ENCODE data around the gene TNIK.

Gene TNIK

GRCh38 chr3:171090321-171090720 lies 369.9 kb downstream of the TNIK start:
- H3K4me2 ChIP-seq = no peak overlapping the region
- H3K27ac ChIP-seq = no peak overlapping the region
- H3K9ac ChIP-seq = no peak overlapping the region
- no peaks in the 10 kb centered on the region for H3K4me1 ChIP-seq (ENCODE audit: low read depth, poor library complexity, severe bottlenecking)
- no peak overlapping the region for H3K4me3 ChIP-seq (IDR thresholded peaks at IDR 0.05; ENCODE audit: insufficient read depth, low read depth, low read length)
- no peak overlapping the region for H2AFZ ChIP-seq (ENCODE audit: low read depth)
- no peaks in the 10 kb centered on the region for H3K27me3 ChIP-seq (ENCODE audit: insufficient read depth, low read depth)
- H3K79me2 ChIP-seq (ENCODE audit: insufficient read depth, low read depth) = no peaks in the 10 kb centered on the region
- TF ChIP-seq CTCF (conservative IDR thresholded peaks at IDR 0.05; ENCODE audit: low read depth, low read length) = no peak
- no peaks in the 10 kb centered on the region for H4K20me1 ChIP-seq (ENCODE audit: insufficient read depth)
- H3K36me3 ChIP-seq (ENCODE audit: insufficient read depth) = no peaks in the 10 kb centered on the region

- Histone ChIP-seq H3K79me2 (ENCODE audit: insufficient read depth, low read depth) (no peaks in the 10 kb centered on the region), H2AFZ (ENCODE audit: low read depth) (no peak overlapping the region), H3K4me2 (no peak overlapping the region), H3K36me3 (ENCODE audit: insufficient read depth) (no peaks in the 10 kb centered on the region), H3K4me3 (IDR thresholded peaks at IDR 0.05; ENCODE audit: insufficient read depth, low read depth, low read length) (no peak overlapping the region), H3K27me3 (ENCODE audit: insufficient read depth, low read depth) (no peaks in the 10 kb centered on the region), H4K20me1 (ENCODE audit: insufficient read depth) (no peaks in the 10 kb centered on the region), H3K27ac (no peak overlapping the region), H3K4me1 (ENCODE audit: low read depth, poor library complexity, severe bottlenecking) (no peaks in the 10 kb centered on the region), H3K9ac (no peak overlapping the region)
- no peak for TF ChIP-seq CTCF (conservative IDR thresholded peaks at IDR 0.05; ENCODE audit: low read depth, low read length)
Observed at GRCh38 chr3:171088964-171089754, 371.0 kb downstream of the TNIK start.

- no peaks in the 10 kb centered on the region for H3K27me3 ChIP-seq (ENCODE audit: insufficient read depth, low read depth)
- no peak overlapping the region for H3K27ac ChIP-seq
- H3K36me3 ChIP-seq (ENCODE audit: insufficient read depth) = no peaks in the 10 kb centered on the region
- no peak for TF ChIP-seq CTCF (conservative IDR thresholded peaks at IDR 0.05; ENCODE audit: low read depth, low read length)
- no peak overlapping the region for H3K4me3 ChIP-seq (IDR thresholded peaks at IDR 0.05; ENCODE audit: insufficient read depth, low read depth, low read length)
- no peak overlapping the region for H2AFZ ChIP-seq (ENCODE audit: low read depth)
- H3K79me2 ChIP-seq (ENCODE audit: insufficient read depth, low read depth) = no peaks in the 10 kb centered on the region
- H3K9ac ChIP-seq = no peak overlapping the region
- no peak overlapping the region for H3K4me2 ChIP-seq
- no peaks in the 10 kb centered on the region for H3K4me1 ChIP-seq (ENCODE audit: low read depth, poor library complexity, severe bottlenecking)
- H4K20me1 ChIP-seq (ENCODE audit: insufficient read depth) = no peaks in the 10 kb centered on the region
Observed at GRCh38 chr3:171088496-171088895, 371.7 kb downstream of the TNIK start.

- no peaks in the 10 kb centered on the region for H3K79me2 ChIP-seq (ENCODE audit: insufficient read depth, low read depth)
- no peak overlapping the region for H3K9ac ChIP-seq
- H3K27ac ChIP-seq = no peak overlapping the region
- H3K36me3 ChIP-seq (ENCODE audit: insufficient read depth) = no peaks in the 10 kb centered on the region
- H3K27me3 ChIP-seq (ENCODE audit: insufficient read depth, low read depth) = no peaks in the 10 kb centered on the region
- H4K20me1 ChIP-seq (ENCODE audit: insufficient read depth) = no peaks in the 10 kb centered on the region
- H2AFZ ChIP-seq (ENCODE audit: low read depth) = no peak overlapping the region
- no peak overlapping the region for H3K4me2 ChIP-seq
- H3K4me3 ChIP-seq (IDR thresholded peaks at IDR 0.05; ENCODE audit: insufficient read depth, low read depth, low read length) = no peak overlapping the region
- no peak for TF ChIP-seq CTCF (conservative IDR thresholded peaks at IDR 0.05; ENCODE audit: low read depth, low read length)
- H3K4me1 ChIP-seq (ENCODE audit: low read depth, poor library complexity, severe bottlenecking) = no peaks in the 10 kb centered on the region
Observed at GRCh38 chr3:171086914-171087313, 373.3 kb downstream of the TNIK start.
